Smooth muscle cell (in vitro differentiated cells): ENCODE measurements around the gene STK32A. TPM values are rescaled to one million over a fixed set of nuclear protein-coding genes. Genes with fewer than 3 reads are reported as not detected.

Experiments used
- DNase-seq: peaks from one replicate; lab custom pipeline; 2025; ENCODE audit not compliant: unreplicated experiment; lab: John Stamatoyannopoulos, UW
- H2AFZ ChIP-seq: fragments of 200-600 bp; sonication (generic); 2 replicates; pipeline ENCODE4 v1.6.0; 2016; ENCODE audit warnings: antibody characterized with exemption, low read depth, mild to moderate bottlenecking
- H3F3A ChIP-seq: fragments of 200-600 bp; sonication (generic); 2 replicates; pipeline ENCODE4 v1.6.0; 2017; ENCODE audit warnings: antibody characterized with exemption, low read depth
- H3K27ac ChIP-seq: fragments of 200-600 bp; sonication (generic); 2 replicates; pipeline ENCODE4 v1.5.1; 2016; ENCODE audit warnings: low read depth, mild to moderate bottlenecking
- H3K27me3 ChIP-seq: fragments of 200-600 bp; sonication (generic); 2 replicates; pipeline ENCODE4 v1.6.1; 2016; ENCODE audit warnings: low read depth, mild to moderate bottlenecking
- H3K36me3 ChIP-seq: fragments of 200-600 bp; sonication (generic); 2 replicates; pipeline ENCODE4 v1.5.1; 2016; ENCODE audit warnings: low read depth
- H3K4me1 ChIP-seq: fragments of 200-600 bp; sonication (generic); 2 replicates; pipeline ENCODE4 v1.5.1; 2016; ENCODE audit warnings: low read depth
- H3K4me2 ChIP-seq: fragments of 200-600 bp; sonication (generic); 2 replicates; pipeline ENCODE4 v1.6.0; 2016; ENCODE audit warnings: mild to moderate bottlenecking
- H3K4me3 ChIP-seq: fragments of 200-600 bp; sonication (generic); 2 replicates; pipeline ENCODE4 v1.5.1; 2016; ENCODE audit warnings: mild to moderate bottlenecking
- H3K79me2 ChIP-seq: fragments of 200-600 bp; sonication (generic); 2 replicates; pipeline ENCODE4 v1.6.0; 2016; ENCODE audit warnings: low read depth, mild to moderate bottlenecking
- H3K9ac ChIP-seq: fragments of 200-600 bp; sonication (generic); 2 replicates; pipeline ENCODE4 v1.6.0; 2016; ENCODE audit warnings: low read depth
- H3K9me3 ChIP-seq: fragments of 200-600 bp; sonication (generic); replicated peaks from 2 replicates; pipeline ENCODE4 v1.5.1; 2016; ENCODE audit warnings: low read depth
- H4K20me1 ChIP-seq: fragments of 200-600 bp; sonication (generic); 2 replicates; pipeline ENCODE4 v1.6.0; 2016; ENCODE audit warnings: low read depth
- CTCF ChIP-seq: fragments of 200-600 bp; sonication (generic); IDR thresholded peaks from 2 replicates; pipeline ENCODE4 v1.5.1; 2017; ENCODE audit warnings: borderline replicate concordance, mild to moderate bottlenecking, antibody characterized with exemption; ENCODE audit not compliant: insufficient read depth, poor library complexity, severe bottlenecking
- WGBS: methylation state at CpG from one replicate; pipeline ENCODE4 v1.1.7; 2016; ENCODE audit warnings: low lambda C conversion rate; 5-methylcytosine and 5-hydroxymethylcytosine counted together
- polyA plus RNA-seq: library from polyadenylated mRNA; unstranded; fragments of >200 nt; fragmentation: Nextera tagmentation; extraction: Ambion mirVana; gene quantifications from 2 replicates; pipeline ENCODE4 v1.2.1, GENCODE V29; 2016
- total RNA-seq: library from RNA; depleted of rRNA; stranded (reverse); fragments of >200 nt; gene quantifications from 2 replicates; pipeline ENCODE4 v1.2.3, GENCODE V29; 2014

Gene STK32A
- total and polyA plus RNA-seq, 2 experiments from 2014 or later = 0.21 to 1.1 TPM

GRCh38 chr5:147391781-147392180, 157.0 kb downstream of the STK32A start:
- Histone ChIP-seq H4K20me1 (no peaks in the 10 kb centered on the region), H3K9me3 (no peaks in the 10 kb centered on the region), H3K9ac (no peak overlapping the region), H3K27me3 (no peaks in the 10 kb centered on the region), H2AFZ (no peak overlapping the region), H3K4me2 (peak overlapping the region; percentile 37), H3K79me2 (no peaks in the 10 kb centered on the region), H3K27ac (peak overlapping the region; percentile 22), H3K4me1 (peaks cover 33% of the 10 kb centered on the region), H3F3A (peaks cover 26% of the 10 kb centered on the region), H3K36me3 (no peaks in the 10 kb centered on the region), H3K4me3 (no peak overlapping the region)
- TF ChIP-seq CTCF = peak; percentile 46
- 28% methylated on average over 5 of the region's 5 CpGs for whole genome bisulfite sequencing
- no peak for DNase-seq

- H2AFZ ChIP-seq = no peak overlapping the region
- peak; percentile 31 for TF ChIP-seq CTCF
- H3F3A ChIP-seq = peaks cover 32% of the 10 kb centered on the region
- H3K4me2 ChIP-seq = no peak overlapping the region
- no peak overlapping the region for H3K9ac ChIP-seq
- no peaks in the 10 kb centered on the region for H3K9me3 ChIP-seq
- no peak overlapping the region for H3K27ac ChIP-seq
- WGBS = 77% methylated on average over 15 of the region's 15 CpGs
- peaks cover 5% of the 10 kb centered on the region for H3K79me2 ChIP-seq
- no peaks in the 10 kb centered on the region for H3K36me3 ChIP-seq
- no peaks in the 10 kb centered on the region for H3K27me3 ChIP-seq
- H3K4me3 ChIP-seq = no peak overlapping the region
- peaks cover 21% of the 10 kb centered on the region for H3K4me1 ChIP-seq
- no peaks in the 10 kb centered on the region for H4K20me1 ChIP-seq
- no peak for DNase-seq
These were observed 159.2 kb downstream of the STK32A start for GRCh38 chr5:147393874-147394672.

- Histone ChIP-seq H2AFZ (no peak overlapping the region), H3K9me3 (no peaks in the 10 kb centered on the region), H3K27ac (no peak overlapping the region), H3F3A (peaks cover 28% of the 10 kb centered on the region), H3K4me3 (no peak overlapping the region), H3K36me3 (no peaks in the 10 kb centered on the region), H3K79me2 (peaks cover 5% of the 10 kb centered on the region), H4K20me1 (no peaks in the 10 kb centered on the region), H3K27me3 (no peaks in the 10 kb centered on the region), H3K4me2 (no peak overlapping the region), H3K4me1 (peaks cover 27% of the 10 kb centered on the region), H3K9ac (no peak overlapping the region)
- WGBS = 92% methylated on average over 8 of the region's 8 CpGs
- no peak for DNase-seq
- TF ChIP-seq CTCF = no peak
These were observed 161.4 kb downstream of the STK32A start for GRCh38 chr5:147396070-147396823.
